HEK293T (cell line): ENCODE measurements around the gene ALOX5.

Experiments
- CTCF ChIA-PET: fragments of 350-600 bp; formaldehyde crosslinking; extraction: SDS; loops from one replicate; lab custom pipeline; 2021; ENCODE audit warnings: antibody characterized with exemption, inconsistent platforms; lab: Yijun Ruan, JAX
- POLR2A ChIA-PET: fragments of 350-600 bp; formaldehyde crosslinking; extraction: SDS; loops from one replicate; lab custom pipeline; 2020; ENCODE audit warnings: antibody characterized with exemption, inconsistent platforms; lab: Yijun Ruan, JAX
- DNase-seq: peaks from one replicate; pipeline ENCODE4 v3.0.0; 2012; ENCODE audit warnings: mixed read lengths; ENCODE audit errors: extremely low spot score
- ARNT ChIP-seq: fragments of 450-650 bp; IDR thresholded peaks from 2 replicates; pipeline ENCODE4 v1.6.1; 2017; ENCODE audit warnings: mild to moderate bottlenecking
- BHLHE40 ChIP-seq: fragments of 450-650 bp; IDR thresholded peaks from 2 replicates; pipeline ENCODE4 v1.6.1; 2016; ENCODE audit warnings: mild to moderate bottlenecking, moderate library complexity, borderline replicate concordance
- CTBP1 ChIP-seq: fragments of 450-650 bp; IDR thresholded peaks from 2 replicates; pipeline ENCODE4 v1.6.1; 2016; ENCODE audit warnings: borderline replicate concordance
- ELF4 ChIP-seq: fragments of 450-650 bp; IDR thresholded peaks from 2 replicates; pipeline ENCODE4 v1.6.1; 2017; ENCODE audit warnings: antibody characterized with exemption
- FOXA1 ChIP-seq: fragments of 450-650 bp; IDR thresholded peaks from 2 replicates; pipeline ENCODE4 v1.6.1; 2016; ENCODE audit warnings: mild to moderate bottlenecking
- FOXK2 ChIP-seq: fragments of 450-650 bp; IDR thresholded peaks from 2 replicates; pipeline ENCODE4 v1.6.1; 2016; ENCODE audit warnings: mild to moderate bottlenecking
- FOXM1 ChIP-seq: fragments of 450-650 bp; IDR thresholded peaks from 2 replicates; pipeline ENCODE4 v1.6.1; 2017; ENCODE audit warnings: mild to moderate bottlenecking, borderline replicate concordance
- HDGF ChIP-seq: fragments of 450-650 bp; IDR thresholded peaks from 2 replicates; pipeline ENCODE4 v1.6.1; 2017; ENCODE audit warnings: antibody characterized with exemption, borderline replicate concordance
- L3MBTL2 ChIP-seq: fragments of 450-650 bp; conservative IDR thresholded peaks from 2 replicates; pipeline ENCODE4 v1.6.1; 2016; ENCODE audit warnings: mild to moderate bottlenecking
- LEF1 ChIP-seq: fragments of 450-650 bp; IDR thresholded peaks from 2 replicates; pipeline ENCODE4 v1.6.1; 2017; ENCODE audit warnings: mild to moderate bottlenecking, borderline replicate concordance
- NFRKB ChIP-seq: fragments of 450-650 bp; IDR thresholded peaks from 2 replicates; pipeline ENCODE4 v1.6.1; 2016; ENCODE audit warnings: mild to moderate bottlenecking, moderate library complexity
- PKNOX1 ChIP-seq: fragments of 450-650 bp; IDR thresholded peaks from 2 replicates; pipeline ENCODE4 v1.6.1; 2016
- SP1 ChIP-seq: fragments of 450-650 bp; IDR thresholded peaks from 2 replicates; pipeline ENCODE4 v1.6.1; 2017
- SUZ12 ChIP-seq: fragments of 450-650 bp; IDR thresholded peaks from 2 replicates; pipeline ENCODE4 v1.6.1; 2016; ENCODE audit warnings: mild to moderate bottlenecking
- TARDBP ChIP-seq: fragments of 450-650 bp; IDR thresholded peaks from 2 replicates; pipeline ENCODE4 v1.6.1; 2016
- ZNF384 ChIP-seq: fragments of 450-650 bp; IDR thresholded peaks from 2 replicates; pipeline ENCODE4 v1.6.1; 2016

The ALOX5 gene

GRCh38 chr10:45420453-45421192 lies 46.6 kb downstream of the ALOX5 start:
- no peak for TF ChIP-seq LEF1
- no peak for TF ChIP-seq L3MBTL2
- no peak for TF ChIP-seq TARDBP
- no peak for TF ChIP-seq SUZ12
- no peak for TF ChIP-seq PKNOX1
- no peak for TF ChIP-seq ARNT
- TF ChIP-seq ZNF384, result no peak
- no peak for TF ChIP-seq BHLHE40
- no peak for TF ChIP-seq CTBP1
- no peak for TF ChIP-seq HDGF
- no peak for TF ChIP-seq FOXM1
- no peak for TF ChIP-seq ELF4
- TF ChIP-seq SP1, result no peak
- no peak for TF ChIP-seq NFRKB
- TF ChIP-seq FOXK2, result no peak
- TF ChIP-seq FOXA1, result no peak
- ChIA-PET POLR2A (no interaction called here), CTCF (interaction anchor here (0.6 kb wide), 1 partner anchor 14 kb away, joined by 3 read pairs; no protein-coding TSS in a partner anchor)
- no peak for DNase-seq

- DNase-seq, result no peak
- POLR2A ChIA-PET, result no interaction called here
- CTCF ChIA-PET, result no interaction called here
- TF ChIP-seq SUZ12 (no peak), ARNT (no peak), TARDBP (no peak), BHLHE40 (no peak), LEF1 (no peak), FOXK2 (no peak), HDGF (no peak), PKNOX1 (no peak), CTBP1 (no peak), SP1 (no peak), ELF4 (no peak), ZNF384 (no peak), FOXA1 (no peak), NFRKB (no peak), L3MBTL2 (no peak), FOXM1 (no peak)
These were observed 47.4 kb downstream of the ALOX5 start for GRCh38 chr10:45421221-45422097.

- POLR2A ChIA-PET, result no interaction called here
- CTCF ChIA-PET, result no interaction called here
- DNase-seq, result no peak
- no peak for TF ChIP-seq FOXM1
- TF ChIP-seq CTBP1, result no peak
- no peak for TF ChIP-seq HDGF
- no peak for TF ChIP-seq ELF4
- no peak for TF ChIP-seq L3MBTL2
These were observed 48.3 kb downstream of the ALOX5 start for GRCh38 chr10:45422207-45422865.

- POLR2A ChIA-PET, result no interaction called here
- DNase-seq, result no peak
- TF ChIP-seq L3MBTL2, result no peak
- TF ChIP-seq SP1, result no peak
- no peak for TF ChIP-seq SUZ12
- TF ChIP-seq ARNT, result no peak
- TF ChIP-seq FOXA1, result no peak
- no peak for TF ChIP-seq ZNF384
- TF ChIP-seq FOXM1, result no peak
- TF ChIP-seq PKNOX1, result no peak
- TF ChIP-seq ELF4, result no peak
- TF ChIP-seq NFRKB, result no peak
- TF ChIP-seq TARDBP, result no peak
- TF ChIP-seq LEF1, result no peak
- TF ChIP-seq CTBP1, result no peak
- no peak for TF ChIP-seq FOXK2
- no peak for TF ChIP-seq HDGF
- no peak for TF ChIP-seq BHLHE40
- CTCF ChIA-PET, result no interaction called here
These were observed 49.0 kb downstream of the ALOX5 start for GRCh38 chr10:45422866-45423659.

- TF ChIP-seq BHLHE40, result no peak
- no peak for TF ChIP-seq FOXA1
- TF ChIP-seq ZNF384, result no peak
- no peak for TF ChIP-seq SP1
- TF ChIP-seq L3MBTL2, result no peak
- TF ChIP-seq CTBP1, result no peak
- TF ChIP-seq TARDBP, result no peak
- no peak for TF ChIP-seq PKNOX1
- no peak for TF ChIP-seq FOXK2
- TF ChIP-seq FOXM1, result no peak
- TF ChIP-seq ARNT, result no peak
- no peak for TF ChIP-seq ELF4
- no peak for TF ChIP-seq NFRKB
- TF ChIP-seq HDGF, result no peak
- TF ChIP-seq SUZ12, result no peak
- TF ChIP-seq LEF1, result no peak
- no peak for DNase-seq
- POLR2A ChIA-PET, result no interaction called here
- CTCF ChIA-PET, result no interaction called here
These were observed 50.0 kb downstream of the ALOX5 start for GRCh38 chr10:45423976-45424499.
